ENCODE data around the gene LIN7B. TPM values are rescaled to one million over a fixed set of nuclear protein-coding genes. Genes with fewer than 3 reads are reported as not detected.

Gene LIN7B
- total RNA-seq, 1 experiment from 2014 or later = 6.4 TPM

- H3K36me3 ChIP-seq (ENCODE audit: insufficient read depth, low read length) = peaks cover 34% of the 10 kb centered on the region
- H3K9ac ChIP-seq (ENCODE audit: low read length) = no peak overlapping the region
- H3K27ac ChIP-seq (ENCODE audit: low read length) = no peak overlapping the region
- H3K9me2 ChIP-seq (replicated peaks; ENCODE audit: insufficient read depth, low read length) = no peaks in the 10 kb centered on the region
- no peak for DNase-seq
- H3K27me3 ChIP-seq (ENCODE audit: low read length) = no peaks in the 10 kb centered on the region
- H3K4me2 ChIP-seq (ENCODE audit: low read depth, low read length, poor library complexity, severe bottlenecking) = no peak overlapping the region
- peaks cover 41% of the 10 kb centered on the region for H4K20me1 ChIP-seq (ENCODE audit: insufficient read depth, low read depth, low read length)
- H3K79me2 ChIP-seq (ENCODE audit: low read length) = no peaks in the 10 kb centered on the region
- H3K9me3 ChIP-seq (ENCODE audit: low read length) = no peaks in the 10 kb centered on the region
- H2AFZ ChIP-seq (ENCODE audit: low read length) = no peak overlapping the region
- no peak overlapping the region for H3K4me3 ChIP-seq (ENCODE audit: low read length)
- H3K4me1 ChIP-seq (ENCODE audit: low read length) = peaks cover 13% of the 10 kb centered on the region
Observed at GRCh38 chr19:49110567-49110966, 3.6 kb upstream of the LIN7B start.

DNA sequence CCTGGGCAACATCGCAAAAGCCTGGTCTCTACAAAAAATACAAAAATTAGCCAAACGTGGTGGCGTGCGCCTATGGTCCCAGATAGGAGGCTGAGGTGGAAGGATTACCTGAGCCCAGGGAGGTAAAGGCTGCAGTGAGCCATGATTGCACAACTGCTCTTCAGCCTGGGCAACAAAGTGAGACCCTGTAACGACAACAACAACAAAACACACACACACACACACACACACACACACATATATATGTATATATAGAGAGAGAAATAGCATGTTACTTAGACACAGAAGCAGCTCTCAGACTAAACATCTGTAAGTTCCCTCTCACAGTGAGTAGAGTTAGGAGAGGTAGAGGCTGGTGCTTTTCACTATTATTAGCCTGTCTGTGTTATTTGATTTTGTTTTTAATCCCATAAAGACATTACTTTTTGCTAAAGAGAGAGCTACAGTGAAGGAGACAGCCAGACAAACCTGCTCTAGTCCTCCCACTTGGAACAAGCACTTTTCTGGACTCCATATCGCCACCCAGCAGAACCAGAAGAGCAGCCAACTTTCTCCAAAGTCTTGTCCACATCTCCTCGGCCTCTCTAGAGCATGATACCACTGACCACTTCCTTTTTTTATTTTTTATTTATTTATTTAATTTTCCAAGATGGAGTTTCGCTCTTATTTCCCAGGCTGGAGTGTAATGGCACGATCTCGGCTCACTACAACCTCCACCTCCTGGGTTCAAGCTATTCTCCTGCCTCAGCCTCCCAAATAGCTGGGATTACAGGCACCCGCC is 2.8 kb upstream of the LIN7B start:
- Histone ChIP-seq H3K4me1 (ENCODE audit: low read length) (peaks cover 19% of the 10 kb centered on the region), H3K4me2 (ENCODE audit: low read depth, low read length, poor library complexity, severe bottlenecking) (no peak overlapping the region), H3K27me3 (ENCODE audit: low read length) (no peaks in the 10 kb centered on the region), H3K36me3 (ENCODE audit: insufficient read depth, low read length) (peaks cover 27% of the 10 kb centered on the region), H3K9ac (ENCODE audit: low read length) (no peak overlapping the region), H3K9me3 (ENCODE audit: low read length) (no peaks in the 10 kb centered on the region), H3K79me2 (ENCODE audit: low read length) (no peaks in the 10 kb centered on the region), H3K9me2 (replicated peaks; ENCODE audit: insufficient read depth, low read length) (no peaks in the 10 kb centered on the region), H4K20me1 (ENCODE audit: insufficient read depth, low read depth, low read length) (peaks cover 34% of the 10 kb centered on the region), H3K27ac (ENCODE audit: low read length) (no peak overlapping the region), H2AFZ (ENCODE audit: low read length) (no peak overlapping the region), H3K4me3 (ENCODE audit: low read length) (no peak overlapping the region)
- no peak for DNase-seq

DNA sequence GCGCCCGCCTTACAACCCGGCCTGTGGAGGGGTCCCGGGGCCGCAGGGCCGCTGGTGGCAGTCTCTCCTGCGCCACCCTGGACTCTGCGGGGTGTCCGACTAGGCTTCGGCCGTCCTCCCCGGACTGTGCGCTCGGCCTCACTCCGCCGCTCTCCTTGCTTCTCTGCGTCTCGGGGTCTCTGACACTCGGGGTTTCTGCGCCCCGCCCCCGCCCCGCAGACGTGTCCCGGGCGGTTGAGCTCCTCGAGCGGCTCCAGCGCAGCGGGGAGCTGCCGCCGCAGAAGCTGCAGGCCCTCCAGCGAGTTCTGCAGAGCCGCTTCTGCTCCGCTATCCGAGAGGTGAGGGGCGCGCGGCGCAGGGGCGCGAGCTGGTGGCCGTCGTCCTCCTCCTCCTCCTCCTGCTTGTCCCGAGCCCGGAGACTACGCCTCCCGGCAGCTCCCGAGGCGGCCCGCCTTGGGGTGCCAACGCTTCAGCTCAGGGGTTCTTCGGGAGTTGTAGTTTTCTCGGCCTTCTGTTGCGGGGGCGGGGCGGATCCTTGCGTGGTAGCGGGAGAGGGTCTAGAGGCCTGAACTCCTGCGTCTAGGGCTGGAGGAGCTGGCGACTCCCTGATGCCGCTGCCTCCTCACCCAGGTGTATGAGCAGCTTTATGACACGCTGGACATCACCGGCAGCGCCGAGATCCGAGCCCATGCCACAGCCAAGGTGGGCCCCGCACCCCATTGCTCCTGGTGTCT is 627 bp downstream of the LIN7B start:
- Histone ChIP-seq H3K27me3 (ENCODE audit: low read length) (no peaks in the 10 kb centered on the region; the same call in 1 of the 2 replicates), H3K27ac (ENCODE audit: low read length) (no peak overlapping the region), H3K36me3 (ENCODE audit: insufficient read depth, low read length) (no peaks in the 10 kb centered on the region), H3K9me2 (replicated peaks; ENCODE audit: insufficient read depth, low read length) (no peaks in the 10 kb centered on the region), H3K9ac (ENCODE audit: low read length) (peak overlapping the region; percentile 77), H3K4me1 (ENCODE audit: low read length) (peaks cover 41% of the 10 kb centered on the region), H3K79me2 (ENCODE audit: low read length) (no peaks in the 10 kb centered on the region), H2AFZ (ENCODE audit: low read length) (peak overlapping the region; percentile 82; the same call in 1 of the 2 replicates), H3K9me3 (ENCODE audit: low read length) (no peaks in the 10 kb centered on the region), H3K4me3 (ENCODE audit: low read length) (peak overlapping the region; percentile 85), H3K4me2 (ENCODE audit: low read depth, low read length, poor library complexity, severe bottlenecking) (peak overlapping the region; percentile 73), H4K20me1 (ENCODE audit: insufficient read depth, low read depth, low read length) (peaks cover 1% of the 10 kb centered on the region; the same call in 1 of the 2 replicates)
- DNase-seq = peak; percentile 64

DNA sequence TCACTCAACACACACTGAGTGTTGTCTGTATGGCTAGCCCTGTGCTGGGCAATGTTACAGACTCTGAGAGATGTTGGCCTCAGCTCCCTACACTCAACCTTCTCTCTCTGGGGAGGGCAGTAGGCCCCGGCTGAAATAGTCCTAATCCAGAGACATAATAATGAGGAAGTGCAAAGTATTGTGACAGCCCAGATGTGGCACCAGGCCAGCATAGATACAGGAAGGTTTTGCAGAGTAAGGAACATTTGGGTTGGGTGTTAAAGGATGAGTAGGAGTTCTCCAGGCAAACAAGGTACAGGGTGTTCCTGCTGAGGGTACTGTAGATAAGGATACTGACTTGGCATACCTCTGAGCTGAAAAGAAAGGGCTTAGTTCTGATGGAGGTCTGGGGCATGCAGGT is 2.4 kb downstream of the LIN7B start:
- H3K27me3 ChIP-seq (ENCODE audit: low read length) = no peaks in the 10 kb centered on the region; the same call in 1 of the 2 replicates
- no peaks in the 10 kb centered on the region for H3K9me2 ChIP-seq (replicated peaks; ENCODE audit: insufficient read depth, low read length)
- H3K79me2 ChIP-seq (ENCODE audit: low read length) = no peaks in the 10 kb centered on the region
- H3K36me3 ChIP-seq (ENCODE audit: insufficient read depth, low read length) = no peaks in the 10 kb centered on the region
- no peak overlapping the region for H3K4me3 ChIP-seq (ENCODE audit: low read length)
- H2AFZ ChIP-seq (ENCODE audit: low read length) = no peak overlapping the region
- peaks cover 46% of the 10 kb centered on the region for H3K4me1 ChIP-seq (ENCODE audit: low read length)
- peak; percentile 71 for DNase-seq
- H3K4me2 ChIP-seq (ENCODE audit: low read depth, low read length, poor library complexity, severe bottlenecking) = no peak overlapping the region
- no peak overlapping the region for H3K9ac ChIP-seq (ENCODE audit: low read length)
- H3K27ac ChIP-seq (ENCODE audit: low read length) = no peak overlapping the region
- no peaks in the 10 kb centered on the region for H4K20me1 ChIP-seq (ENCODE audit: insufficient read depth, low read depth, low read length)
- no peaks in the 10 kb centered on the region for H3K9me3 ChIP-seq (ENCODE audit: low read length)

- Histone ChIP-seq H3K9me2 (replicated peaks; ENCODE audit: insufficient read depth, low read length) (no peaks in the 10 kb centered on the region), H3K36me3 (ENCODE audit: insufficient read depth, low read length) (no peaks in the 10 kb centered on the region), H3K4me3 (ENCODE audit: low read length) (peak overlapping the region; percentile 69), H2AFZ (ENCODE audit: low read length) (no peak overlapping the region; the same call in 1 of the 2 replicates), H3K4me2 (ENCODE audit: low read depth, low read length, poor library complexity, severe bottlenecking) (peak overlapping the region; percentile 83), H3K79me2 (ENCODE audit: low read length) (no peaks in the 10 kb centered on the region), H4K20me1 (ENCODE audit: insufficient read depth, low read depth, low read length) (no peaks in the 10 kb centered on the region), H3K27ac (ENCODE audit: low read length) (0 out of 2 replicates have a peak overlapping the region, but pooled peaks have one; percentile 5), H3K9ac (ENCODE audit: low read length) (peak overlapping the region; percentile 80), H3K27me3 (ENCODE audit: low read length) (no peaks in the 10 kb centered on the region; the same call in 1 of the 2 replicates), H3K4me1 (ENCODE audit: low read length) (peaks cover 46% of the 10 kb centered on the region), H3K9me3 (ENCODE audit: low read length) (no peaks in the 10 kb centered on the region)
- DNase-seq = no peak
Observed at GRCh38 chr19:49117677-49118564, 3.8 kb downstream of the LIN7B start.

GRCh38 chr19:49118565-49119410 is 4.6 kb downstream of the LIN7B start, which contains the start of gene C19orf73:
C19orf73 (minus strand) TSS chr19:49119143; CDS start chr19:49119022, 121 bp downstream.
- no peaks in the 10 kb centered on the region for H3K9me3 ChIP-seq (ENCODE audit: low read length)
- H3K27me3 ChIP-seq (ENCODE audit: low read length) = no peaks in the 10 kb centered on the region; the same call in 1 of the 2 replicates
- peak within 1 kb of the TSS; percentile 97; the same call in 1 of the 2 replicates for H2AFZ ChIP-seq (ENCODE audit: low read length)
- no peaks in the 10 kb centered on the region for H3K9me2 ChIP-seq (replicated peaks; ENCODE audit: insufficient read depth, low read length)
- H3K4me1 ChIP-seq (ENCODE audit: low read length) = peaks cover 43% of the 10 kb centered on the region
- H4K20me1 ChIP-seq (ENCODE audit: insufficient read depth, low read depth, low read length) = no peaks in the 10 kb centered on the region
- H3K27ac ChIP-seq (ENCODE audit: low read length) = peak within 1 kb of the TSS; percentile 5; the same call in 1 of the 2 replicates
- peak within 1 kb of the TSS; percentile 69 for H3K4me3 ChIP-seq (ENCODE audit: low read length)
- H3K36me3 ChIP-seq (ENCODE audit: insufficient read depth, low read length) = no peaks in the 10 kb centered on the region
- peak within 1 kb of the TSS; percentile 80 for H3K9ac ChIP-seq (ENCODE audit: low read length)
- peak within 1 kb of the TSS; percentile 83 for H3K4me2 ChIP-seq (ENCODE audit: low read depth, low read length, poor library complexity, severe bottlenecking)
- H3K79me2 ChIP-seq (ENCODE audit: low read length) = no peaks in the 10 kb centered on the region
- DNase-seq = peak; percentile 99

Measured in Karpas-422 (cell line).